EL (cell line): ENCODE results near the gene EXOG.
"Not testable (repeated sequence)": the region's sequence is repeated elsewhere in the genome, so short reads cannot be mapped to it uniquely, and the experiment has no call there.

Experiments used
- DNase-seq: peaks from one replicate; pipeline ENCODE4 v3.0.0-alpha.2; 2016

The EXOG gene

GRCh38 chr3:38565339-38566214 lies 69.4 kb downstream of the EXOG start:
- no peak for DNase-seq

- DNase-seq = no peak
These were observed 70.0 kb downstream of the EXOG start for GRCh38 chr3:38566215-38566528.

- DNase-seq = not testable (repeated sequence)
These were observed 70.7 kb downstream of the EXOG start for GRCh38 chr3:38566794-38567193.

- no peak for DNase-seq
These were observed 71.4 kb downstream of the EXOG start for GRCh38 chr3:38567498-38567897.

GRCh38 chr3:38573111-38573510 lies 77.0 kb downstream of the EXOG start:
- no peak for DNase-seq

GRCh38 chr3:38573556-38573955 lies 77.4 kb downstream of the EXOG start:
- DNase-seq = no peak

- no peak for DNase-seq
These were observed 78.5 kb downstream of the EXOG start for GRCh38 chr3:38574411-38575278.

GRCh38 chr3:38575279-38575843 lies 79.2 kb downstream of the EXOG start:
- no peak for DNase-seq
